Measurements from ENCODE around the gene PARD3.

DNA sequence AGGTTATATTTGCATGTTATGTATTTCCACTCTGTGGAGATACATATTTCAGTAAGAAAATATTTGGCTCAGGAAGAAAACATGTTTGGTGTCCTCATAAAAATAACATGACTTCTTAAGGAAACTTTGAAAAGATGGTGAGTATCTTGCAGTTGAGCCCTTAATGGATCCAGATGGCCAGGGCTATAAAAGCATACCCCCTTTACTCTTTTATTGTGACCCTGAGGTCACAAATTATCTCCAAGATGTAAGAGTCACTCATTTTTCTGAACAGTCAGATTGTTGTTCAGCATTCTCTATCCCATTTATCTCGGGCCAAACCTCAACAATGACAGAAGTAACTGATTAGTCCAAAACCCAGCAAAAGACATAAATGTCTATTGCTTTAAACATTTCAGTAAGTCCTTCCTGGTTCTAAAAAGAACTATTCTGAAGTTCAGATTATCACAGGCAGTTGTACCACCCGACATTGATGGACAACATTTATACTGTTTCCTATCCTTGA is 539.4 kb downstream of the PARD3 start:
- no peak for TF ChIP-seq POLR2A (IDR thresholded peaks at IDR 0.05)
- TF ChIP-seq, protein P1, sequence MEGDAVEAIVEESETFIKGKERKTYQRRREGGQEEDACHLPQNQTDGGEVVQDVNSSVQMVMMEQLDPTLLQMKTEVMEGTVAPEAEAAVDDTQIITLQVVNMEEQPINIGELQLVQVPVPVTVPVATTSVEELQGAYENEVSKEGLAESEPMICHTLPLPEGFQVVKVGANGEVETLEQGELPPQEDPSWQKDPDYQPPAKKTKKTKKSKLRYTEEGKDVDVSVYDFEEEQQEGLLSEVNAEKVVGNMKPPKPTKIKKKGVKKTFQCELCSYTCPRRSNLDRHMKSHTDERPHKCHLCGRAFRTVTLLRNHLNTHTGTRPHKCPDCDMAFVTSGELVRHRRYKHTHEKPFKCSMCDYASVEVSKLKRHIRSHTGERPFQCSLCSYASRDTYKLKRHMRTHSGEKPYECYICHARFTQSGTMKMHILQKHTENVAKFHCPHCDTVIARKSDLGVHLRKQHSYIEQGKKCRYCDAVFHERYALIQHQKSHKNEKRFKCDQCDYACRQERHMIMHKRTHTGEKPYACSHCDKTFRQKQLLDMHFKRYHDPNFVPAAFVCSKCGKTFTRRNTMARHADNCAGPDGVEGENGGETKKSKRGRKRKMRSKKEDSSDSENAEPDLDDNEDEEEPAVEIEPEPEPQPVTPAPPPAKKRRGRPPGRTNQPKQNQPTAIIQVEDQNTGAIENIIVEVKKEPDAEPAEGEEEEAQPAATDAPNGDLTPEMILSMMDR (IDR thresholded peaks at IDR 0.05) = no peak
